Left lung (tissue), 14 donors: Measurements from ENCODE around the gene ST7. TPM values are rescaled to one million over a fixed set of nuclear protein-coding genes. Genes with fewer than 3 reads are reported as not detected.

Experiments used
- ATAC-seq: fragments of 200-7000 bp; cut with Tn5 transposase; one replicate; pipeline ENCODE4 v1.9.1; 2020; ENCODE audit warnings: moderate library complexity
- DNase-seq, 4 donors: peaks; one replicate each; pipeline ENCODE4 v3.0.0-alpha.2; 2013 to 2020
- H3K27ac ChIP-seq, 2 donors: fragments of 200-600 bp; sonication (generic) in 1 of 2; one replicate each; pipeline versions ENCODE4 v1.5.0 to v1.8.0; 2020 to 2021
- H3K27me3 ChIP-seq, 2 donors: fragments of 200-600 bp; sonication (generic) in 1 of 2; one replicate each; pipeline versions ENCODE4 v1.5.0 to v1.8.0; 2020 to 2021
- H3K36me3 ChIP-seq, 2 donors: fragments of 200-600 bp; sonication (generic) in 1 of 2; one replicate each; pipeline versions ENCODE4 v1.5.0 to v1.8.0; 2020 to 2021
- H3K4me1 ChIP-seq, 2 donors: fragments of 200-600 bp; one replicate each; pipeline ENCODE4 v1.8.0; 2021
- H3K4me3 ChIP-seq, 2 donors: fragments of 200-600 bp; sonication (generic) in 1 of 2; one replicate each; pipeline versions ENCODE4 v1.5.0 to v1.8.0; 2020 to 2021; ENCODE audit warnings: mild to moderate bottlenecking in 1 of 2
- H3K9me3 ChIP-seq, 2 donors: fragments of 200-600 bp; sonication (generic) in 1 of 2; one replicate each; pipeline versions ENCODE4 v1.5.0 to v1.8.0; 2020 to 2021
- CTCF ChIP-seq, 2 donors: fragments of 200-600 bp; sonication (generic) in 1 of 2; IDR thresholded peaks; one replicate each; pipeline versions ENCODE4 v1.5.0 to v1.8.0; 2021; ENCODE audit warnings: antibody characterized with exemption in 2 of 2
- intact Hi-C, 2 donors: fragments of 100-400 bp; cut with DNase I; formaldehyde crosslinking; loops; one replicate each; pipeline versions ENCODE4 v1.11.2 to v1.14.2; 2022
- long read RNA-seq, 12 donors: library from polyadenylated mRNA in 2 of 12; unstranded in 2 of 12; transcript quantifications; one replicate each; pipeline ENCODE4 v2.0.0 and lab custom pipeline, GENCODE V29; 2019 to 2026
- polyA plus RNA-seq, 6 donors: library from polyadenylated mRNA; unstranded; fragments of 120-200 nt; gene quantifications; one replicate each; pipeline ENCODE4 v1.2.1, GENCODE V29; 2013; ENCODE audit not compliant: insufficient read length in 6 of 6
- total RNA-seq, 2 donors: library from RNA; stranded (reverse); fragmentation: NEBNext Ultra II Directional; extraction: Animal tissue kit (Norgen Biotek cat#: 25700); gene quantifications; one replicate each; pipeline ENCODE4 v1.2.1, GENCODE V29; 2021
- donor health status: DM: no; HTN: yes; CAD: no.
- donor health status: DM: no; HTN: no; CAD: no.

The ST7 gene, protein sequence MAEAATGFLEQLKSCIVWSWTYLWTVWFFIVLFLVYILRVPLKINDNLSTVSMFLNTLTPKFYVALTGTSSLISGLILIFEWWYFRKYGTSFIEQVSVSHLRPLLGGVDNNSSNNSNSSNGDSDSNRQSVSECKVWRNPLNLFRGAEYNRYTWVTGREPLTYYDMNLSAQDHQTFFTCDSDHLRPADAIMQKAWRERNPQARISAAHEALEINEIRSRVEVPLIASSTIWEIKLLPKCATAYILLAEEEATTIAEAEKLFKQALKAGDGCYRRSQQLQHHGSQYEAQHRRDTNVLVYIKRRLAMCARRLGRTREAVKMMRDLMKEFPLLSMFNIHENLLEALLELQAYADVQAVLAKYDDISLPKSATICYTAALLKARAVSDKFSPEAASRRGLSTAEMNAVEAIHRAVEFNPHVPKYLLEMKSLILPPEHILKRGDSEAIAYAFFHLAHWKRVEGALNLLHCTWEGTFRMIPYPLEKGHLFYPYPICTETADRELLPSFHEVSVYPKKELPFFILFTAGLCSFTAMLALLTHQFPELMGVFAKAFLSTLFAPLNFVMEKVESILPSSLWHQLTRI
- 10 to 100 TPM; 36.3 to 44.7 TPM for total RNA-seq
- 10 to 100 TPM; 45.0 to 60.6 (median 49.0) TPM for polyA plus RNA-seq
- long read RNA-seq, donor 1, partial matches to known transcripts = 0 of 4 reads
- long read RNA-seq, donor 1, other reads (novel, unspliced or antisense) = 0 of 4 reads
- long read RNA-seq, donor 2, partial matches to known transcripts = 7 of 11 reads
- long read RNA-seq, donor 2, other reads (novel, unspliced or antisense) = 0 of 11 reads
- long read RNA-seq, donor 3, partial matches to known transcripts = 0 of 6 reads
- long read RNA-seq, donor 3, other reads (novel, unspliced or antisense) = 0 of 6 reads
- long read RNA-seq, donor 4, partial matches to known transcripts = 4 of 9 reads
- long read RNA-seq, donor 4, other reads (novel, unspliced or antisense) = 2 of 9 reads
- long read RNA-seq, donor 5, partial matches to known transcripts = 0 of 6 reads
- long read RNA-seq, donor 5, other reads (novel, unspliced or antisense) = 0 of 6 reads
- long read RNA-seq, donor 6, partial matches to known transcripts = 0 of 8 reads
- long read RNA-seq, donor 6, other reads (novel, unspliced or antisense) = 0 of 8 reads
- long read RNA-seq, donor 7, partial matches to known transcripts = 0 of 1 reads
- long read RNA-seq, donor 7, other reads (novel, unspliced or antisense) = 0 of 1 reads
- long read RNA-seq, donor 8, partial matches to known transcripts = 0 of 5 reads
- long read RNA-seq, donor 8, other reads (novel, unspliced or antisense) = 0 of 5 reads
- long read RNA-seq, donor 9 = 0 reads
- long read RNA-seq, donor 10, partial matches to known transcripts = 2 of 8 reads
- long read RNA-seq, donor 10, other reads (novel, unspliced or antisense) = 0 of 8 reads
- long read RNA-seq, donor 11, partial matches to known transcripts = 0 of 6 reads
- long read RNA-seq, donor 11, other reads (novel, unspliced or antisense) = 0 of 6 reads
- long read RNA-seq, donor 12, partial matches to known transcripts = 0 of 2 reads
- long read RNA-seq, donor 12, other reads (novel, unspliced or antisense) = 0 of 2 reads

- intact Hi-C loops = no loop called here
- no peak for TF ChIP-seq CTCF (IDR thresholded peaks at IDR 0.05)
- ATAC-seq (peak; percentile 66), DNase-seq (peak in 2 of 4 donors; percentile 75 to 83)
- no peaks in the 10 kb centered on the region for H3K36me3 ChIP-seq
- peak within 1 kb of the TSS; percentile 96 to 99 for H3K27ac ChIP-seq
- peak within 1 kb of the TSS; percentile 66 to 87 for H3K4me3 ChIP-seq
- peaks cover 20 to 39% of the 10 kb centered on the region in 2 donors for H3K4me1 ChIP-seq
- H3K27me3 ChIP-seq = no peaks in the 10 kb centered on the region
- H3K9me3 ChIP-seq = no peaks in the 10 kb centered on the region
Observed at GRCh38 chr7:116953372-116953905, at the start of gene ST7. ST7 (plus strand) TSS chr7:116953501; CDS start chr7:116953541, 40 bp downstream.

GRCh38 chr7:116906391-116906790 lies 46.9 kb upstream of the ST7 start:
- H3K4me1 ChIP-seq = peaks cover 0 to 12% of the 10 kb centered on the region in 2 donors
- H3K4me3 ChIP-seq = no peak overlapping the region
- no peak overlapping the region for H3K27ac ChIP-seq
- H3K27me3 ChIP-seq = no peaks in the 10 kb centered on the region
- intact Hi-C loops = no loop called here
- TF ChIP-seq CTCF (IDR thresholded peaks at IDR 0.05) = no peak
- DNase-seq (no peak), ATAC-seq (no peak)
- peaks cover 0 to 67% of the 10 kb centered on the region in 2 donors for H3K36me3 ChIP-seq
- H3K9me3 ChIP-seq = no peaks in the 10 kb centered on the region

DNA sequence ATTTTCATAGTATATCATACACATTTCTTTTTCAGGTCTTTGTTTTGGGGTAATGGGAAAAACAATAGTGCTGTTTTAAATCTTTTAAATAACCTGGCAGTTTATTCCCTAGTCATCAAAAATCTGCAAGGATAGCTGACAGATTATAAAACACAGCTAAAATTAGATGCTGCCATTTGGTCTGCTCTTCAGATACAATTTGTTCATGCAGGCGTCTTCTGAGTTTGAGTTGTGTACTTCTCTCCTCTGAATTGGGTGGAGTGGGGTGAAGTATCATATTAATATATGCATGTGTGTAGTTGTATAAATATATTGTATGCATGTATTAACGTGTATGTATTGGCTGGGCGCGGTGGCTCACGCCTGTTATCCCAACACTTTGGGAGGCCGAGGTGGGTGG lies 42.9 kb upstream of the ST7 start:
- intact Hi-C loops = no loop called here
- Histone ChIP-seq H3K4me1 (peaks cover 0 to 3% of the 10 kb centered on the region in 2 donors), H3K4me3 (no peak overlapping the region), H3K27ac (no peak overlapping the region), H3K36me3 (peaks cover 0 to 86% of the 10 kb centered on the region in 2 donors), H3K27me3 (no peaks in the 10 kb centered on the region), H3K9me3 (no peaks in the 10 kb centered on the region)
- no peak for TF ChIP-seq CTCF (IDR thresholded peaks at IDR 0.05)
- DNase-seq = no peak
- no peak for ATAC-seq

DNA sequence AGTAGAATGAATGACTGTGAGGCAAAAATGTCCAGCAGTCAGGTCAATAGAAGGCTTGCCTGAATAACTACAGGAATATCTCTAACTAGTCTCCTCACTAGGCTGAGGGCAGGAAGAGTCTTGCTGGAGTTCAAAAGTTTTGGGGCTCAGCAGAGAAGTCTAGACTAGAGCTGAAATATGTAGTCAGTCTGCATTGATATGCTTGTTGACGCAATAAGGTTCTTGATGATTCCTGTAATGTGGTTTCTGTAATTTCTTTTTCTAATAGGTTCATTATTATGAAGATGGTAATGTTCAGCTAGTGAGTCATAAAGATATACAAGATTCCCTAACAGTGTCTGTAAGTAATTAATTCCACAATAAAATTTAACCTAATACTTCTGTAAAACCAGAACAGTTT lies 41.5 kb upstream of the ST7 start:
- H3K4me3 ChIP-seq = no peak overlapping the region
- no peaks in the 10 kb centered on the region for H3K27me3 ChIP-seq
- no peak for TF ChIP-seq CTCF (IDR thresholded peaks at IDR 0.05)
- intact Hi-C loops = no loop called here
- DNase-seq = no peak
- H3K9me3 ChIP-seq = no peaks in the 10 kb centered on the region
- no peak for ATAC-seq
- H3K36me3 ChIP-seq = peaks cover 0 to 88% of the 10 kb centered on the region in 2 donors
- no peak overlapping the region for H3K27ac ChIP-seq
- no peaks in the 10 kb centered on the region for H3K4me1 ChIP-seq
